ENCODE results near the gene GNG4.

Gene GNG4

DNA sequence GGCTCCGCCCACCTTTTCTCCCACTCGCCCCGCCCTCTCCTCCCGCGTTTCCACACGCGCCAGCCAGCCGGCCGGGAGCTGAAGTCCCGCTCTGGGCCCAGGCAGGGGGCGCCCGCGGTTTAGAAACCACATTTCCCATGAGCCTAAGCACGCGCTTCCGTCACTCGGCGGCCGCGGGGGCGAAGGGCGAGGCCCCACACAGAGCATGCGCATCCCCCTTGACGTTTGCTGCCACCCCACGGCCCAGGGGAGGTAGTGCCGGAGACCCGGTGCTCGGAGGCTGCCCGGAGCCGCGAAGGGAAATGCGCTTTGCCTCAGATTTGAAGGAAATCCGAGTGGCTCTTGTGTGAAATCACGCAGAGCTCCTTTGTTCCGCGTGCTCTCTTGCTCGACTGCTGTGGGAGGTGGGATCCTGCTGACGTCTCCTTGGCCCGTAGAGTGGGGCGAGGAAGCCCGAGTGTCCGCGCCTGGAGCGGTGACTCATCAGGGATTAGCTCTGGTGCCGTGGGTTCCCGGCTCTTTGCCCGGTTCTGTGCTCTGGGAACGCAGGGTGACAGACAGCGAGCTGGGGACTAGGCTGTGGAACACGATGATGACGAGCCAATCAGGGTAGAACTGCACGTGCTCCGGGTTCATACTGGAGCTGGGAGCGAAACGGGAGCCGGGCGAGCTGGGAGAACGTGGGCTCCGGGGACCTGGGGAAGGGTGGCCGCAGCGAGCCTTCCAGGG is 144.9 kb downstream of the GNG4 start:
- peak; percentile 99 for FAIRE-seq
- TF ChIP-seq POLR2A (IDR thresholded peaks at IDR 0.05; ENCODE audit: low read depth, low read length) (peak; percentile 80), TAF1 (IDR thresholded peaks at IDR 0.05; ENCODE audit: borderline replicate concordance, low read depth, low read length) (no peak), POLR2AphosphoS5 (IDR thresholded peaks at IDR 0.05; ENCODE audit: low read depth, low read length) (peak; percentile 61)
- peak; percentile 79 for DNase-seq (ENCODE audit: insufficient read length)

- DNase-seq (ENCODE audit: insufficient read length) = no peak
Observed at GRCh38 chr1:235504122-235504493, 145.5 kb downstream of the GNG4 start, which contains the start of gene B3GALNT2. Gene B3GALNT2, minus strand, starts transcription at chr1:235504452. Its CDS starts 200 bp downstream, at chr1:235504252.

DNA sequence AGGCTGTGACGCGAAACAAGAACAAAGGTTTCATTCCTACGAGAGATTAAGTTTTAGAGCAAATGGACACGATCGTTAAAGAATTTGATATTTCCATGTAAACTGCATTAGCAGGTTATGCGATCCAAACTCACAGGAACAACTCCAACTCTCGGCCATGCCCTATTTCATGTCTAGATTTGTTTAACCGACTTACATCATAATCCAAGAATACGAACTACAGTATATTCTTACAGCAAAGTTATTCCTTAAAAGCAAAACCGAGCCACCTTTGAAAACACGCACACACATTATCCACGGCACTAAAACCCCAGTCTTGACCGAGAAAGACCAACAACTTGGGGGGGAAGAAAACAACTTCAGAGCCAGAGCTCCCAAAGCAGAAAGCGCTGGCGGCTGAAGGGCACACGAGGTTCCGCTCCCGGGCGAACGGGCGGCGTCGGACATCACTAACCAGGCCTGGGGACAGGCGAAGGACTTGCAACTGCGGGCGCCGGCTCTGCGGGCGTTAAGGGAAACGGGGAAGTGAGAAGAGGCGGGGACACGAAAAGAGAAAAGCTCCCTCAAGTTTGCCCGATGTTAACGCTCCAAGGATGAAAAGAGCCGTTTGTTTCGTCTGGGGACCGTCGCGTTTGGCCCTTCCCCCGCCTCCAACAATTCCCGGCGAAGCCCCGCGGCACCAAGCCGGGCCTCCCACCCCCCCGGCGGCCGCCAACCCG is 146.0 kb downstream of the GNG4 start:
- no peak for TF ChIP-seq TAF1 (IDR thresholded peaks at IDR 0.05; ENCODE audit: borderline replicate concordance, low read depth, low read length)
- DNase-seq (ENCODE audit: insufficient read length) (no peak), FAIRE-seq (peak; percentile 24)

More at GRCh38 chr1:235504122-235504493, 145.5 kb downstream of the GNG4 start, which contains the start of gene B3GALNT2:
- TF ChIP-seq POLR2AphosphoS5 (IDR thresholded peaks at IDR 0.05; ENCODE audit: low read depth, low read length) = no peak
- TF ChIP-seq TAF1 (IDR thresholded peaks at IDR 0.05; ENCODE audit: borderline replicate concordance, low read depth, low read length) = no peak
- no peak; the same call in 1 of the 2 replicates for TF ChIP-seq POLR2A (IDR thresholded peaks at IDR 0.05; ENCODE audit: low read depth, low read length)
- FAIRE-seq = no peak

- FAIRE-seq = no peak
- TF ChIP-seq POLR2AphosphoS5 (IDR thresholded peaks at IDR 0.05; ENCODE audit: low read depth, low read length) = no peak
- TF ChIP-seq TAF1 (IDR thresholded peaks at IDR 0.05; ENCODE audit: borderline replicate concordance, low read depth, low read length) = no peak
- no peak for TF ChIP-seq POLR2A (IDR thresholded peaks at IDR 0.05; ENCODE audit: low read depth, low read length)
Observed at GRCh38 chr1:235502601-235503402, 146.8 kb downstream of the GNG4 start.

GRCh38 chr1:235500971-235501540 is 148.5 kb downstream of the GNG4 start:
- FAIRE-seq (no peak), DNase-seq (ENCODE audit: insufficient read length) (no peak)
- TF ChIP-seq POLR2AphosphoS5 (IDR thresholded peaks at IDR 0.05; ENCODE audit: low read depth, low read length) (no peak), POLR2A (IDR thresholded peaks at IDR 0.05; ENCODE audit: low read depth, low read length) (no peak), TAF1 (IDR thresholded peaks at IDR 0.05; ENCODE audit: borderline replicate concordance, low read depth, low read length) (no peak)

More at GRCh38 chr1:235502601-235503402, 146.8 kb downstream of the GNG4 start:
- no peak for DNase-seq (ENCODE audit: insufficient read length)
